ENCODE measurements around the gene DDIT3.

GRCh38 chr12:57471661-57472060 is 48.7 kb downstream of the DDIT3 start:
- TF ChIP-seq POLR2A (IDR thresholded peaks at IDR 0.05) (no peak), CTCF (IDR thresholded peaks at IDR 0.05) (no peak)
